GM11168 (cell line): ENCODE measurements around the gene ZXDC.

Experiments
- in situ Hi-C: fragments of 300-500 bp; cut with MboI; formaldehyde crosslinking; loops from one replicate; pipeline ENCODE4 v1.12.0; 2022; ENCODE audit warnings: low sequenced_read_pairs; ENCODE audit not compliant: unreplicated experiment

The ZXDC gene

GRCh38 chr3:126511291-126511690 is 35.6 kb upstream of the ZXDC start:
- in situ Hi-C loops: no loop called here

GRCh38 chr3:126510308-126510910 is 34.7 kb upstream of the ZXDC start:
- in situ Hi-C loops: no loop called here

GRCh38 chr3:126509597-126510307 is 34.1 kb upstream of the ZXDC start:
- in situ Hi-C loops: no loop called here

GRCh38 chr3:126508564-126508964 is 32.9 kb upstream of the ZXDC start:
- in situ Hi-C loops: no loop called here

- in situ Hi-C loops: no loop called here
Observed at GRCh38 chr3:126507886-126508285, 32.2 kb upstream of the ZXDC start.

- in situ Hi-C loops: no loop called here
Observed at GRCh38 chr3:126503701-126504100, 28.0 kb upstream of the ZXDC start.

- in situ Hi-C loops: no loop called here
Observed at GRCh38 chr3:126502656-126503055, 27.0 kb upstream of the ZXDC start.

GRCh38 chr3:126501736-126502135 is 26.0 kb upstream of the ZXDC start:
- in situ Hi-C loops: no loop called here

- in situ Hi-C loops: no loop called here
Observed at GRCh38 chr3:126501054-126501453, 25.4 kb upstream of the ZXDC start.

GRCh38 chr3:126500016-126500415 is 24.3 kb upstream of the ZXDC start:
- in situ Hi-C loops: no loop called here

GRCh38 chr3:126499401-126499800 is 23.7 kb upstream of the ZXDC start:
- in situ Hi-C loops: no loop called here

- in situ Hi-C loops: no loop called here
Observed at GRCh38 chr3:126498929-126499328, 23.2 kb upstream of the ZXDC start.

- in situ Hi-C loops: no loop called here
Observed at GRCh38 chr3:126498461-126498860, 22.8 kb upstream of the ZXDC start.

- in situ Hi-C loops: no loop called here
Observed at GRCh38 chr3:126497956-126498355, 22.3 kb upstream of the ZXDC start.

GRCh38 chr3:126496894-126497850 is 21.5 kb upstream of the ZXDC start:
- in situ Hi-C loops: no loop called here

- in situ Hi-C loops: no loop called here
Observed at GRCh38 chr3:126495786-126496185, 20.1 kb upstream of the ZXDC start.

- in situ Hi-C loops: no loop called here
Observed at GRCh38 chr3:126494970-126495230, 19.2 kb upstream of the ZXDC start.

- in situ Hi-C loops: no loop called here
Observed at GRCh38 chr3:126494204-126494969, 18.7 kb upstream of the ZXDC start.

- in situ Hi-C loops: no loop called here
Observed at GRCh38 chr3:126493739-126494138, 18.0 kb upstream of the ZXDC start.

- in situ Hi-C loops: no loop called here
Observed at GRCh38 chr3:126493051-126493450, 17.4 kb upstream of the ZXDC start.
